ENCODE results near the gene RXRA. TPM values are rescaled to one million over a fixed set of nuclear protein-coding genes. Genes with fewer than 3 reads are reported as not detected.

RXRA gene
- total and polyA plus RNA-seq, 2 of the 13 experiments (the other 11 are each of a cell fraction or from before 2014, with no cell fraction given) = 18.9 to 29.2 TPM

DNA sequence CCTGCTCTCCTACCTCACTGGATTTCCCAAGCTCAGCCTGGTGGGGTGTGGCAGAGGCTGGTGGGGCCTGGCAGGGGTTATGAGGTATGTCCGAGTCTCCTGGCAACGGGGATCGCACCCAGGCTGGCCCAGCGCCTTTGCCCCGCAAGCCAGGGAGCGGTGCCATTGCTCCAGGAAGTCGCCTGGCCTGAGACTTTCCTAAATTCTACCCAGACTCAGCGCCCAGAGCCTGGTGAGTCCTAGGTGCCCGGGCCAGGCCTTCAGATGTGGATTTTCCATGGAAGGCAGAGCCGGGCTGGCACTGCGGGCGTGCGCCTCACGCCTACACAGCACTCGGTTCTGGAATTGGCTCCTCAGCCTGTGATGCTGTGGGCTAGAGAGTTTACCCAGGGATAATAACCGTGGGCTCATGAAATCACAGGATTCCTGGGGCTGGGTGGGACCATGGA is 159.9 kb downstream of the RXRA start:
- H3K9me3 ChIP-seq (ENCODE audit: low read length) = no peaks in the 10 kb centered on the region
- no peak for TF ChIP-seq HNRNPL (IDR thresholded peaks at IDR 0.05; ENCODE audit: low read depth, low read length)
- no peak for TF ChIP-seq ZNF44 (CRISPR knock-in tag; IDR thresholded peaks at IDR 0.05)
- TF ChIP-seq, protein P1, sequence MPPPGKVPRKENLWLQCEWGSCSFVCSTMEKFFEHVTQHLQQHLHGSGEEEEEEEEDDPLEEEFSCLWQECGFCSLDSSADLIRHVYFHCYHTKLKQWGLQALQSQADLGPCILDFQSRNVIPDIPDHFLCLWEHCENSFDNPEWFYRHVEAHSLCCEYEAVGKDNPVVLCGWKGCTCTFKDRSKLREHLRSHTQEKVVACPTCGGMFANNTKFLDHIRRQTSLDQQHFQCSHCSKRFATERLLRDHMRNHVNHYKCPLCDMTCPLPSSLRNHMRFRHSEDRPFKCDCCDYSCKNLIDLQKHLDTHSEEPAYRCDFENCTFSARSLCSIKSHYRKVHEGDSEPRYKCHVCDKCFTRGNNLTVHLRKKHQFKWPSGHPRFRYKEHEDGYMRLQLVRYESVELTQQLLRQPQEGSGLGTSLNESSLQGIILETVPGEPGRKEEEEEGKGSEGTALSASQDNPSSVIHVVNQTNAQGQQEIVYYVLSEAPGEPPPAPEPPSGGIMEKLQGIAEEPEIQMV (CRISPR knock-in tag; IDR thresholded peaks at IDR 0.05; ENCODE audit: low read depth) = no peak
- no peak for TF ChIP-seq MTA1 (CRISPR knock-in tag; IDR thresholded peaks at IDR 0.05; ENCODE audit: borderline replicate concordance)
- no peak for TF ChIP-seq ZNF275 (CRISPR knock-in tag; IDR thresholded peaks at IDR 0.05; ENCODE audit: borderline replicate concordance)
- TF ChIP-seq DNMT1 (CRISPR knock-in tag; IDR thresholded peaks at IDR 0.05) = no peak
- TF ChIP-seq ZBTB40 (IDR thresholded peaks at IDR 0.05) = no peak
- no peak for TF ChIP-seq ZBTB40 (CRISPR knock-in tag; IDR thresholded peaks at IDR 0.05)
- no peak for TF ChIP-seq SAFB2 (CRISPR knock-in tag; IDR thresholded peaks at IDR 0.05; ENCODE audit: borderline replicate concordance, low read depth)
- TF ChIP-seq ZMAT3 (CRISPR knock-in tag; conservative IDR thresholded peaks at IDR 0.05) = no peak
- TF ChIP-seq HHEX (CRISPR knock-in tag; IDR thresholded peaks at IDR 0.05) = no peak

More for the DNA sequence above, 159.9 kb downstream of the RXRA start:
- H4K20me1 ChIP-seq (ENCODE audit: insufficient read depth, low read length) = no peaks in the 10 kb centered on the region; the same call in 1 of the 2 replicates
- H2AFZ ChIP-seq (ENCODE audit: low read length) = no peak overlapping the region
- BruUV-seq (replicated peaks) = no TSS peak
- WGBS (ENCODE audit: low lambda C conversion rate) = 2% methylated on average over 8 of the region's 16 CpGs
- no peak overlapping the region for H3K4me3 ChIP-seq (replicated peaks in 1 of 3; ENCODE audit: insufficient read depth in 1 of 3, low read depth in 2 of 3, low read length in 3 of 3)
- ATAC-seq (no peak), FAIRE-seq (no peak), DNase-seq (ENCODE audit: low spot score) (no peak)
- intact Hi-C loops (cut with micrococcal nuclease; ENCODE audit: unreplicated experiment) = no loop called here
- no peaks in the 10 kb centered on the region for H3K4me1 ChIP-seq (ENCODE audit: insufficient read depth, low read length)
- H3K36me3 ChIP-seq (replicated peaks in 1 of 2; ENCODE audit: control insufficient read depth in 1 of 2, insufficient read depth in 2 of 2, low read length in 2 of 2) = no peaks in the 10 kb centered on the region
- peaks cover 13 to 87% of the 10 kb centered on the region in 2 experiments; a peak in 4 of 5 replicates for H3K27me3 ChIP-seq (ENCODE audit: control insufficient read depth in 1 of 2, insufficient read depth in 2 of 2, low read length in 2 of 2)
- H3K79me2 ChIP-seq (ENCODE audit: insufficient read depth, low read length) = no peaks in the 10 kb centered on the region
- H3K9ac ChIP-seq (ENCODE audit: insufficient read depth, low read depth, low read length) = no peak overlapping the region
- H3K4me2 ChIP-seq (ENCODE audit: low read depth, low read length) = no peak overlapping the region
- in situ Hi-C loops (cut with HindIII; ENCODE audit: extremely low pct_ligation_motif_present, low pct_unique_long_range_greater_than_20kb) = no loop called here
- ChIA-PET POLR2A (no interaction called here), CTCF (ENCODE audit: low intra/inter-chr PET ratio, low total read pairs) (no interaction called here)
- no peak overlapping the region for H3K27ac ChIP-seq (ENCODE audit: extremely low read length, insufficient read depth, low read length)
